K562 (cell line): Measurements from ENCODE around the gene YIPF4. TPM values are rescaled to one million over a fixed set of nuclear protein-coding genes. Genes with fewer than 3 reads are reported as not detected.
A peak's percentile ranks its signal among the peaks of the same experiment; 100 is the strongest.

Experiments used
- ARHGAP35 ChIP-seq: fragments of 450-650 bp; IDR thresholded peaks from 2 replicates; pipeline ENCODE4 v1.6.1; 2018; ENCODE audit not compliant: partially characterized antibody
- DMBX1 ChIP-seq: fragments of 250-450 bp; sonication (Bioruptor Pico); IDR thresholded peaks from 2 replicates; pipeline ENCODE4 v1.8.0; 2022; ENCODE audit warnings: inconsistent platforms, mild to moderate bottlenecking, moderate library complexity, borderline replicate concordance
- GATAD2A ChIP-seq: fragments of 450-650 bp; IDR thresholded peaks from 2 replicates; pipeline ENCODE4 v1.6.1; 2017
- HMGN3 ChIP-seq: IDR thresholded peaks from 2 replicates; pipeline ENCODE4 v1.6.1; 2011; ENCODE audit warnings: borderline replicate concordance, low read depth, mild to moderate bottlenecking, mixed read lengths, low read length; ENCODE audit not compliant: insufficient read length; ENCODE audit errors: extremely low read depth
- TCFL5 ChIP-seq: fragments of 250-450 bp; sonication (Bioruptor Pico); conservative IDR thresholded peaks from 2 replicates; pipeline ENCODE4 v1.6.1; 2021; ENCODE audit warnings: mild to moderate bottlenecking, moderate library complexity, matching md5 sums
- YBX1 ChIP-seq: fragments of 450-650 bp; IDR thresholded peaks from 2 replicates; pipeline ENCODE4 v1.7.1; 2016; ENCODE audit warnings: mild to moderate bottlenecking
- ZNF165 ChIP-seq: fragments of 250-450 bp; sonication (Bioruptor Pico); IDR thresholded peaks from 2 replicates; pipeline ENCODE4 v1.4.0; 2020; ENCODE audit warnings: borderline replicate concordance
- ZNF444 ChIP-seq: fragments of 250-450 bp; sonication (Bioruptor Pico); IDR thresholded peaks from 2 replicates; pipeline ENCODE4 v1.4.0; 2020; ENCODE audit warnings: mild to moderate bottlenecking, moderate library complexity
- ZNF76 ChIP-seq: fragments of 250-450 bp; sonication (Bioruptor Pico); IDR thresholded peaks from 2 replicates; pipeline ENCODE4 v1.4.0; 2020; ENCODE audit warnings: mild to moderate bottlenecking, moderate library complexity, borderline replicate concordance
- polyA plus RNA-seq, 8 experiments: library from polyadenylated mRNA; depleted of rRNA in 4 of 8; stranded (reverse) in 5 of 8; unstranded in 3 of 8; fragments of >200 nt; fragmentation: Nextera tagmentation in 2 of 8; fragmentation: Illumina TruSeq in 1 of 8; extraction: Ambion mirVana in 2 of 8; extraction: Trizol in 1 of 8; gene quantifications; 2 replicates each; pipeline versions ENCODE4 v1.2.1 to v1.2.3, GENCODE V29; 2011 to 2014; ENCODE audit warnings: inconsistent platforms in 1 of 8, missing spikeins in 1 of 8
- total RNA-seq, 7 experiments: library from RNA; depleted of rRNA in 6 of 7; stranded (reverse); fragments of >200 nt in 6 of 7; fragmentation: Illumina TruSeq in 2 of 7; extraction: Trizol in 2 of 7; gene quantifications; 2 replicates each; pipeline versions ENCODE4 v1.2.1 to v1.2.3, GENCODE V29; 2011 to 2021; ENCODE audit warnings: low replicate concordance in 1 of 7
- TF ChIP-seq, protein P1 (sequence below): fragments of 250-450 bp; sonication (Bioruptor Pico); IDR thresholded peaks from 2 replicates; pipeline ENCODE4 v1.4.0; 2020; ENCODE audit warnings: mild to moderate bottlenecking, moderate library complexity
- TF ChIP-seq, protein P2 (sequence below): sonication (generic); formaldehyde crosslinking; IDR thresholded peaks from 2 replicates; pipeline ENCODE4 v1.8.1; 2023; ENCODE audit warnings: mild to moderate bottlenecking, missing genetic modification reagents
- TF ChIP-seq, protein P3 (sequence below), 2 experiments: IDR thresholded peaks in 1 of 2; conservative IDR thresholded peaks in 1 of 2; 2 replicates each; pipeline ENCODE4 v1.6.1; 2016; ENCODE audit warnings: low read depth in 2 of 2, mild to moderate bottlenecking in 1 of 2, missing compliant biosample characterization in 1 of 2, missing genetic modification characterization in 1 of 2, moderate library complexity in 1 of 2
- TF ChIP-seq, protein P4 (sequence below): fragments of 250-450 bp; sonication (Bioruptor Pico); IDR thresholded peaks from 2 replicates; pipeline ENCODE4 v1.9.0; 2021; ENCODE audit warnings: mild to moderate bottlenecking, inconsistent platforms
- TF ChIP-seq, protein P5 (sequence below): fragments of 250-450 bp; sonication (Bioruptor Pico); IDR thresholded peaks from 2 replicates; pipeline ENCODE4 v1.8.0; 2021; ENCODE audit warnings: mild to moderate bottlenecking, moderate library complexity

YIPF4 gene
- total and polyA plus RNA-seq, 9 of the 15 experiments (the other 6 are each of a cell fraction or from before 2014, with no cell fraction given): 4.9 to 46.9 (median 17.5) TPM

DNA sequence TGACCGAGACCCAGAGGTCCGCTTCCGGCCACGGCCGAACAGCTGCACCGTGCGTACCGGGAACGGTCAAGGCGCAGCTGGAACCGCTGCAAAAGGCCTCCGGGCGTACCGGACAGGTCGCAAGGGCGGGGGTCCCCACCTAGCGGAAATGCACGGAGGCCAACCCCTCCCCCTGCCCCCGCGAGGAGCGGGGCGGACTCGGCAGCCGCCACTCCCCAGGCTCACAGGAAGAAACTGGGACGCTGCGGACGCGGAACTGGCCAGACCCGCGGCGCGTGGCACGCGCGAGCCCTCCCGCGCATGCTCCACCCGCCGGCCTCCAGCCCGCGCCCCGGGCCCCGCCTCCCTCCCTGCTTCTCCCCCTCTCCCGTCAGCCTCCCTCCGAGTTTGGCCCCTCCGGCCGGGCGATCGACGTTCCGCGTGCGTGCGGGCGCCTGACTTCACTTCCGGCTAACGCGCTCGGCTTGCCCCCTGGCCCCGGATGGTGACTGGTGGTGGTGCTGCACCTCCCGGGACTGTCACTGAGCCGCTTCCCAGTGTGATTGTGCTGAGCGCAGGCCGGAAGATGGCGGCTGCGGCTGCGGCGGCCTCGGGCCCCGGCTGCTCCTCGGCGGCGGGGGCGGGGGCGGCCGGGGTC is 79.1 kb downstream of the YIPF4 start, which contains the start of gene BIRC6 (continued):
- TF ChIP-seq ZNF165 (CRISPR knock-in tag) (no peak), ZNF76 (no peak), DMBX1 (no peak), ZNF444 (CRISPR knock-in tag) (no peak), TCFL5 (CRISPR knock-in tag) (no peak), GATAD2A (no peak), HMGN3 (peak; percentile 87), YBX1 (no peak), ARHGAP35 (no peak)
- TF ChIP-seq, protein P1, sequence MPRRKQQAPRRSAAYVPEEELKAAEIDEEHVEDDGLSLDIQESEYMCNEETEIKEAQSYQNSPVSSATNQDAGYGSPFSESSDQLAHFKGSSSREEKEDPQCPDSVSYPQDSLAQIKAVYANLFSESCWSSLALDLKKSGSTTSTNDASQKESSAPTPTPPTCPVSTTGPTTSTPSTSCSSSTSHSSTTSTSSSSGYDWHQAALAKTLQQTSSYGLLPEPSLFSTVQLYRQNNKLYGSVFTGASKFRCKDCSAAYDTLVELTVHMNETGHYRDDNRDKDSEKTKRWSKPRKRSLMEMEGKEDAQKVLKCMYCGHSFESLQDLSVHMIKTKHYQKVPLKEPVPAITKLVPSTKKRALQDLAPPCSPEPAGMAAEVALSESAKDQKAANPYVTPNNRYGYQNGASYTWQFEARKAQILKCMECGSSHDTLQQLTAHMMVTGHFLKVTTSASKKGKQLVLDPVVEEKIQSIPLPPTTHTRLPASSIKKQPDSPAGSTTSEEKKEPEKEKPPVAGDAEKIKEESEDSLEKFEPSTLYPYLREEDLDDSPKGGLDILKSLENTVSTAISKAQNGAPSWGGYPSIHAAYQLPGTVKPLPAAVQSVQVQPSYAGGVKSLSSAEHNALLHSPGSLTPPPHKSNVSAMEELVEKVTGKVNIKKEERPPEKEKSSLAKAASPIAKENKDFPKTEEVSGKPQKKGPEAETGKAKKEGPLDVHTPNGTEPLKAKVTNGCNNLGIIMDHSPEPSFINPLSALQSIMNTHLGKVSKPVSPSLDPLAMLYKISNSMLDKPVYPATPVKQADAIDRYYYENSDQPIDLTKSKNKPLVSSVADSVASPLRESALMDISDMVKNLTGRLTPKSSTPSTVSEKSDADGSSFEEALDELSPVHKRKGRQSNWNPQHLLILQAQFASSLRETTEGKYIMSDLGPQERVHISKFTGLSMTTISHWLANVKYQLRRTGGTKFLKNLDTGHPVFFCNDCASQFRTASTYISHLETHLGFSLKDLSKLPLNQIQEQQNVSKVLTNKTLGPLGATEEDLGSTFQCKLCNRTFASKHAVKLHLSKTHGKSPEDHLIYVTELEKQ (CRISPR knock-in tag): no peak
- TF ChIP-seq, protein P2, sequence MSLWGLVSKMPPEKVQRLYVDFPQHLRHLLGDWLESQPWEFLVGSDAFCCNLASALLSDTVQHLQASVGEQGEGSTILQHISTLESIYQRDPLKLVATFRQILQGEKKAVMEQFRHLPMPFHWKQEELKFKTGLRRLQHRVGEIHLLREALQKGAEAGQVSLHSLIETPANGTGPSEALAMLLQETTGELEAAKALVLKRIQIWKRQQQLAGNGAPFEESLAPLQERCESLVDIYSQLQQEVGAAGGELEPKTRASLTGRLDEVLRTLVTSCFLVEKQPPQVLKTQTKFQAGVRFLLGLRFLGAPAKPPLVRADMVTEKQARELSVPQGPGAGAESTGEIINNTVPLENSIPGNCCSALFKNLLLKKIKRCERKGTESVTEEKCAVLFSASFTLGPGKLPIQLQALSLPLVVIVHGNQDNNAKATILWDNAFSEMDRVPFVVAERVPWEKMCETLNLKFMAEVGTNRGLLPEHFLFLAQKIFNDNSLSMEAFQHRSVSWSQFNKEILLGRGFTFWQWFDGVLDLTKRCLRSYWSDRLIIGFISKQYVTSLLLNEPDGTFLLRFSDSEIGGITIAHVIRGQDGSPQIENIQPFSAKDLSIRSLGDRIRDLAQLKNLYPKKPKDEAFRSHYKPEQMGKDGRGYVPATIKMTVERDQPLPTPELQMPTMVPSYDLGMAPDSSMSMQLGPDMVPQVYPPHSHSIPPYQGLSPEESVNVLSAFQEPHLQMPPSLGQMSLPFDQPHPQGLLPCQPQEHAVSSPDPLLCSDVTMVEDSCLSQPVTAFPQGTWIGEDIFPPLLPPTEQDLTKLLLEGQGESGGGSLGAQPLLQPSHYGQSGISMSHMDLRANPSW (CRISPR knock-in tag): no peak
- TF ChIP-seq, protein P3, sequence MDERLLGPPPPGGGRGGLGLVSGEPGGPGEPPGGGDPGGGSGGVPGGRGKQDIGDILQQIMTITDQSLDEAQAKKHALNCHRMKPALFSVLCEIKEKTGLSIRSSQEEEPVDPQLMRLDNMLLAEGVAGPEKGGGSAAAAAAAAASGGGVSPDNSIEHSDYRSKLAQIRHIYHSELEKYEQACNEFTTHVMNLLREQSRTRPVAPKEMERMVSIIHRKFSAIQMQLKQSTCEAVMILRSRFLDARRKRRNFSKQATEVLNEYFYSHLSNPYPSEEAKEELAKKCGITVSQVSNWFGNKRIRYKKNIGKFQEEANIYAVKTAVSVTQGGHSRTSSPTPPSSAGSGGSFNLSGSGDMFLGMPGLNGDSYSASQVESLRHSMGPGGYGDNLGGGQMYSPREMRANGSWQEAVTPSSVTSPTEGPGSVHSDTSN (CRISPR knock-in tag; IDR thresholded peaks at IDR 0.05; ENCODE audit: low read depth): no peak
- TF ChIP-seq, protein P3 (tag; conservative IDR thresholded peaks at IDR 0.05; ENCODE audit: low read depth): no peak
- TF ChIP-seq, protein P4, sequence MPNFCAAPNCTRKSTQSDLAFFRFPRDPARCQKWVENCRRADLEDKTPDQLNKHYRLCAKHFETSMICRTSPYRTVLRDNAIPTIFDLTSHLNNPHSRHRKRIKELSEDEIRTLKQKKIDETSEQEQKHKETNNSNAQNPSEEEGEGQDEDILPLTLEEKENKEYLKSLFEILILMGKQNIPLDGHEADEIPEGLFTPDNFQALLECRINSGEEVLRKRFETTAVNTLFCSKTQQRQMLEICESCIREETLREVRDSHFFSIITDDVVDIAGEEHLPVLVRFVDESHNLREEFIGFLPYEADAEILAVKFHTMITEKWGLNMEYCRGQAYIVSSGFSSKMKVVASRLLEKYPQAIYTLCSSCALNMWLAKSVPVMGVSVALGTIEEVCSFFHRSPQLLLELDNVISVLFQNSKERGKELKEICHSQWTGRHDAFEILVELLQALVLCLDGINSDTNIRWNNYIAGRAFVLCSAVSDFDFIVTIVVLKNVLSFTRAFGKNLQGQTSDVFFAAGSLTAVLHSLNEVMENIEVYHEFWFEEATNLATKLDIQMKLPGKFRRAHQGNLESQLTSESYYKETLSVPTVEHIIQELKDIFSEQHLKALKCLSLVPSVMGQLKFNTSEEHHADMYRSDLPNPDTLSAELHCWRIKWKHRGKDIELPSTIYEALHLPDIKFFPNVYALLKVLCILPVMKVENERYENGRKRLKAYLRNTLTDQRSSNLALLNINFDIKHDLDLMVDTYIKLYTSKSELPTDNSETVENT: no peak; the same call in 1 of the 2 replicates
- TF ChIP-seq, protein P5, sequence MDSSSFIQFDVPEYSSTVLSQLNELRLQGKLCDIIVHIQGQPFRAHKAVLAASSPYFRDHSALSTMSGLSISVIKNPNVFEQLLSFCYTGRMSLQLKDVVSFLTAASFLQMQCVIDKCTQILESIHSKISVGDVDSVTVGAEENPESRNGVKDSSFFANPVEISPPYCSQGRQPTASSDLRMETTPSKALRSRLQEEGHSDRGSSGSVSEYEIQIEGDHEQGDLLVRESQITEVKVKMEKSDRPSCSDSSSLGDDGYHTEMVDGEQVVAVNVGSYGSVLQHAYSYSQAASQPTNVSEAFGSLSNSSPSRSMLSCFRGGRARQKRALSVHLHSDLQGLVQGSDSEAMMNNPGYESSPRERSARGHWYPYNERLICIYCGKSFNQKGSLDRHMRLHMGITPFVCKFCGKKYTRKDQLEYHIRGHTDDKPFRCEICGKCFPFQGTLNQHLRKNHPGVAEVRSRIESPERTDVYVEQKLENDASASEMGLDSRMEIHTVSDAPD (CRISPR knock-in tag): no peak
